ENCODE measurements around the gene STK38L. TPM values are rescaled to one million over a fixed set of nuclear protein-coding genes. Genes with fewer than 3 reads are reported as not detected.

STK38L gene
- polyA plus RNA-seq, 1 donor (not counting 4 experiments of a cell fraction or from before 2014, with no cell fraction given) = 25.4 TPM

GRCh38 chr12:27209257-27209910 lies 34.7 kb upstream of the STK38L start:
- Histone ChIP-seq H3K9ac (ENCODE audit: control insufficient read depth, extremely low read depth, insufficient read depth, low read length) (no peak overlapping the region), H3K4me2 (ENCODE audit: control insufficient read depth, extremely low read depth, insufficient read depth, low read depth, low read length) (no peak overlapping the region), H3K9me1 (ENCODE audit: control insufficient read depth, extremely low read depth, insufficient read depth, low read length) (no peaks in the 10 kb centered on the region), H4K20me1 (ENCODE audit: control insufficient read depth, extremely low read depth, insufficient read depth, low read length) (no peaks in the 10 kb centered on the region), H2AFZ (ENCODE audit: control insufficient read depth, low read length) (no peak overlapping the region), H3K9me3 (ENCODE audit: control insufficient read depth, low read depth, low read length) (no peaks in the 10 kb centered on the region), H3K4me1 (ENCODE audit: control insufficient read depth, extremely low read depth, insufficient read depth, low read length) (peaks cover 6% of the 10 kb centered on the region), H3K79me2 (ENCODE audit: control insufficient read depth, insufficient read depth, low read length) (no peaks in the 10 kb centered on the region), H3K36me3 (ENCODE audit: control insufficient read depth in 2 of 2, extremely low read depth in 1 of 2, insufficient read depth in 2 of 2, low read length in 2 of 2) (no peaks in the 10 kb centered on the region), H3K4me3 (ENCODE audit: control insufficient read depth in 2 of 3, extremely low read depth in 1 of 3, insufficient read depth in 2 of 3, low read depth in 1 of 3, low read length in 3 of 3) (no peak overlapping the region), H3K27me3 (ENCODE audit: control insufficient read depth, extremely low read depth, insufficient read depth, low read length) (no peaks in the 10 kb centered on the region), H3K27ac (ENCODE audit: control insufficient read depth, insufficient read depth, low read length) (no peak overlapping the region)
- no peak for TF ChIP-seq EZH2 (IDR thresholded peaks at IDR 0.05; ENCODE audit: low read length)
- no peak for TF ChIP-seq CTCF (optimal IDR thresholded peaks at IDR 0.05 in 1 of 3, IDR thresholded peaks at IDR 0.05 in 1 of 3, conservative IDR thresholded peaks at IDR 0.05 in 1 of 3; ENCODE audit: extremely low read depth in 1 of 3, insufficient read depth in 2 of 3, low read length in 3 of 3)
- FAIRE-seq (no peak), DNase-seq (ENCODE audit: low read depth, low spot score) (no peak)
- dilution Hi-C loops (cut with MboI; ENCODE audit: extremely low pct_ligation_motif_present, low sequenced_read_pairs) = no loop called here

DNA sequence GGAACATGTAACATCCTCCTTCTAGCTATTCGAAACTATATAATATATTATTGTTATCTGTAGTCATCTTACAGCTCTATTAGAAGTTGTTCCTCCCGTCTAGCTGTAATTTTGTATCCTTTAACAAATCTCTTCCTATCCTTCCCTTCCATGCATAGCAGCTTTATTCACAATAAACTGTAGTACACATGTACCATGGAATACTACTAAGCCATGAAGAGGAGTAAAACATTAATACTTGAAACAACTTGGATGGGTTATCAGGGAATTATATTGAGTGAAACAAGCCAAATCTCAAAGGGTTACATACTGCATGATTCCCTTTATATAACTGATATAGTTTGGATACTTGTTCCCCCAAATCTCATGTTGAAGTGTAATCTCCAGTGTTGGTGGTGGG lies 33.9 kb upstream of the STK38L start:
- no peak overlapping the region for H3K27ac ChIP-seq (ENCODE audit: control insufficient read depth, insufficient read depth, low read length)
- no peaks in the 10 kb centered on the region for H3K36me3 ChIP-seq (ENCODE audit: control insufficient read depth in 2 of 2, extremely low read depth in 1 of 2, insufficient read depth in 2 of 2, low read length in 2 of 2)
- H3K9me1 ChIP-seq (ENCODE audit: control insufficient read depth, extremely low read depth, insufficient read depth, low read length) = no peaks in the 10 kb centered on the region
- peaks cover 6% of the 10 kb centered on the region for H3K4me1 ChIP-seq (ENCODE audit: control insufficient read depth, extremely low read depth, insufficient read depth, low read length)
- no peaks in the 10 kb centered on the region for H3K79me2 ChIP-seq (ENCODE audit: control insufficient read depth, insufficient read depth, low read length)
- dilution Hi-C loops (cut with MboI; ENCODE audit: extremely low pct_ligation_motif_present, low sequenced_read_pairs) = no loop called here
- H2AFZ ChIP-seq (ENCODE audit: control insufficient read depth, low read length) = no peak overlapping the region
- no peak overlapping the region for H3K4me3 ChIP-seq (ENCODE audit: control insufficient read depth in 2 of 3, extremely low read depth in 1 of 3, insufficient read depth in 2 of 3, low read depth in 1 of 3, low read length in 3 of 3)
- H3K4me2 ChIP-seq (ENCODE audit: control insufficient read depth, extremely low read depth, insufficient read depth, low read depth, low read length) = no peak overlapping the region
- H3K9me3 ChIP-seq (ENCODE audit: control insufficient read depth, low read depth, low read length) = no peaks in the 10 kb centered on the region
- TF ChIP-seq EZH2 (IDR thresholded peaks at IDR 0.05; ENCODE audit: low read length) (no peak), CTCF (optimal IDR thresholded peaks at IDR 0.05 in 1 of 3, IDR thresholded peaks at IDR 0.05 in 1 of 3, conservative IDR thresholded peaks at IDR 0.05 in 1 of 3; ENCODE audit: extremely low read depth in 1 of 3, insufficient read depth in 2 of 3, low read length in 3 of 3) (no peak)
- no peak overlapping the region for H3K9ac ChIP-seq (ENCODE audit: control insufficient read depth, extremely low read depth, insufficient read depth, low read length)
- H4K20me1 ChIP-seq (ENCODE audit: control insufficient read depth, extremely low read depth, insufficient read depth, low read length) = no peaks in the 10 kb centered on the region
- H3K27me3 ChIP-seq (ENCODE audit: control insufficient read depth, extremely low read depth, insufficient read depth, low read length) = no peaks in the 10 kb centered on the region
- FAIRE-seq (no peak), DNase-seq (ENCODE audit: low read depth, low spot score) (no peak)
